Left renal cortex interstitium (tissue), 4 donors: ENCODE results near the gene MCTP1. TPM values are rescaled to one million over a fixed set of nuclear protein-coding genes. Genes with fewer than 3 reads are reported as not detected.
A peak's percentile ranks its signal among the peaks of the same experiment; 100 is the strongest.

Experiments
- DNase-seq, 4 donors: peaks; one replicate each; pipeline ENCODE4 v3.0.0-alpha.2; 2013; ENCODE audit warnings: low read depth in 4 of 4, low spot score in 2 of 4, missing footprints in 1 of 4
- polyA plus RNA-seq, 4 donors: library from polyadenylated mRNA; unstranded; fragments of 120-200 nt; gene quantifications; one replicate each; pipeline ENCODE4 v1.2.1, GENCODE V29; 2013; ENCODE audit not compliant: insufficient read length in 4 of 4

Gene MCTP1
- polyA plus RNA-seq, 4 donors = 3.8 to 6.8 (median 5.1) TPM

DNA sequence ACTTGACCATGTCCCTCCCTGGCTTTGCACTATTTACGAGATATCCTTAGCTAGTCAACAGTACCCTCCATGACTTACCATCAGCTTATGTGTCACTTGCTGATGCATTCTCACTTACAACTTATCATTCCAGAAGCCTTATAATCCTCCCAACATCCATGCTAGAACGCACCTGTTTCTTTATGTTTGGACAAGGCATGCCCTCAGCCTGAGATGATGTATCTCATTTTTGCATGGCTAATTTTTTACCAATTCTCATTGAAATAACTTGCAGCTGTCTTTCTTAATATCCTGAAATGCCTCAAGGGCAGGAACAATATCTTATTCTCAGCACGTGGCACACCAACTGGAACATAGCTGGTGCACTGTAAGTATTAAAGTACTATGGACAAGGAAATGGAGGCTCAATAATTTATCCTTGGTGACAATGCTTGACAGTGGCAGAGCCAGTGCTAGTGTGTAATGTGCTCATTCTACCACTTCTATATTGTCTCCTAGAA, 384.8 kb downstream of the MCTP1 start:
- DNase-seq = no peak

DNA sequence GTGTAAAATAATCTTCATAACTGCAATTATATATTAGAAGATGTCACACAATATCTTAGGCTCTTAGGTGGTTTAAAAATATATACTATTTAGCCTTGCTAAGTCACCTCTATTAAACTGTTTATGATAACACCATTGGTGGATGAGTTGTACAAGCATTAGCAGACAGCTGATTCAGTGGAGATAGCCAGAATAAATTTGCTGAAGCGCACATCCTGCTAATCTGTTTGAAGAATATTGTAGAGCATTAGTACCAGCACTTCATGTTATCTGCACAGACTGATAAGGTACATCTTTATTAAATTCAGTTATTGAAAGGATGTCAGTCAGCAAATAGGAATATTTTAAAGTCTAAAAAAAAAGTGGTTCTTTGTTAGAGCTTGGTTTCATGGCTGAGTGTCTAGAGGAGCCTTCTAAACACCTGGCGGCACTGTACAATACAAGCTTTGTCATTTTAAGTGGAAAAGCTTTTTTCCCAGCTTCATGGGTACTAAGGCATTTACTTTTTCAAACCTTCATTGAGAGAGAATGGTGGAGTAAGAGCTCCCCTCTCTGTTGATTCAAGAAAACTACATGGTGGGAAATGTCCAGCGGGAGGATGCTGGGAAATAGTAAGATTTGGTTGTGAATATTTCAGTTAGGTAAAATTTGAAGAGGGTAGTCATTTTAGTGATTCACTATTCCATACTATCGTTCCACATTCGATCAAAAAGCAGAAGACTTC, 391.3 kb downstream of the MCTP1 start:
- no peak for DNase-seq

DNA sequence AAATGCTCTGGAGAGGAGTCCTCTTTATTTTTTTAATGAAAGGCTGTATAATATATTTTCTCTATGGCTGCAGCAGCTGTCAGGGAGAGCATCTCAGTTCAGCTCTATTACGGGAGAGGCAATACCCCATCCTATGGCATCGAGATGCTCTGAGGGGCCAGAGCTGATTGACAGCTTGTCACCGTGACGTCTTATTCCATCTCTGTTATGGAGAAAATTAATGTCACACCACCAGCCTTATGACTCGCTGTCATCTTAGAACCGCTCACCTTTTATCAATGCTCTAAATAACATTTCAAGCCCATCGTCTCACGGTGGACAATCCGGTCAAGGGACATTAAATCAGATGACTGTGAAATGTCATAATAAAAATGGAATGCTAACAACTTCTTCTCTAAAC, 392.9 kb downstream of the MCTP1 start:
- DNase-seq = no peak

- no peak for DNase-seq
These were observed 393.3 kb downstream of the MCTP1 start for GRCh38 chr5:94891565-94891964.

DNA sequence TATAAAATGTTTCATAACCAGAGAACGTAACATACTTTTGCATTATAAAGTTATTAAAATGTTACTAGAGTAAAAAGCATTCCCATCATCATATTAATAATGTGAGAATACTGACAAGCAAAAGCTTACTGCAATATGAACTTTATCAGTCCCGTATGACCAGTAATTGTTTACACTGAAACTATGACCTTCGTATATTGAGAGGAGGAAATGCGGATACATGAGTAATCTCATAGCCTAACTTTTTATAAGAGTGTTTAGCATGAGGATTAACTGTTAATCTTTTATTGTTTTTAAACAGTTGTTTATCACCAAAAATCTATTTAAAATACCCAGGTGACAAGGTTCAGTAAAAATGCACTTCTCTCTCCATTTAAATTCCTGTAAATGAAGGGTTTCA, 394.0 kb downstream of the MCTP1 start:
- no peak for DNase-seq

GRCh38 chr5:94888674-94889073, 396.2 kb downstream of the MCTP1 start:
- DNase-seq = no peak

DNA sequence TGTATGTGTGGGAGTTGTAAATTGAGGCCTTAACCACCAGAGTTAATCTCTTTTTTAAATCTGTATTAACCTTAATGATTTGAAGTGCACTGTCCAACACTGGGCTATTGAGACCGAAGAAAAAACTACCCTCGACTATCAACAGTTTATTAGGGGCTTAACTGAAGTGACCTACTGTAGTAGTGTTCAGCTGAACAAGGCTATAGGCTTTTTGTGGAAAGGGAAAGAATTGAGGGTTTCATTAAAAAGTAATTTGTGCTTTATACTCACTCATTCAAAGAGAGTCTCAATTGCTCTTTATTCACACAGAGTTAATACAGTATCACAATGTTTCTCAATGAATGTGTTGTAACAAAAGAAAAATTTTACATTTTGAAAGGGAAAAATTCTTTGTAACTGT, 399.0 kb downstream of the MCTP1 start:
- DNase-seq = no peak

DNA sequence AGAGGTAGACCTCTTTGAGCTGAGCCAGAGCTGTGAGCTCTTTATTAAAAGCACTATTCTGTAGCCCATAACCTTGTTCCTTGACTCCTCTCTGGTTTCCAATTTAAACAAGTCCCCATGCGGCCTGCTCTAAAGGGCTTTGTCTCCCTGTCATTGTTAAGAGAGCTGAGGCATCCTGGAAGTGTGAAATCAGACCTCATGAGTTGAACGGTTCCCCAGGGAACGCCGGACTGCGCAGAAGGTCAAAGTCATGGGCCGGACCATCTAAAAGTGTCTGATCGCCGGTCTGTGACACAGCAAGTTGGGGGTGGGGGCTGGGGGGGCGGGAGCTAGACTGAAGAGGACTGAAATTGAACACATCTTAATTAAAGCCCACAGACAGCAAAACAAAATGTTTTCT, 400.6 kb downstream of the MCTP1 start:
- peak; percentile 48 to 73 (median 63) for DNase-seq

DNA sequence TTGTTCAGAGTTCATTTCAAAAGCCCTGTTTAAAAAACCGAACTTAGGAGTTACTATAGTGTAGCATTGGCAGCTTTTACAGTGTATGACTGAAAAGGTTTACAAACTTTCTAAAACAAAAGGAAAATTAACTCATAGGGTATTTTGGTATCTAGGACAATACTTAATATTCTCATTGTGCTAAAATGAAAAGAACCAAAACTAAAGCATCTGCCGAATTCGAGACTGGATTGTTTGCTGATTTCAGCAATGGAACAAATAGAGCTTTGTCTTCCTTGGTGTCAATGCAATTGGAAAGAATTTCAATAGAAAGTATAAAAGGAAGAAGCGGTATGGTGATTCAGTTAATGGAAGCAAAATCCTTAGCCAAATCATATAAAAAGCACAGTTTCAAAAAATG, 412.4 kb downstream of the MCTP1 start:
- no peak for DNase-seq

GRCh38 chr5:94870511-94871183, 414.2 kb downstream of the MCTP1 start:
- no peak for DNase-seq

DNA sequence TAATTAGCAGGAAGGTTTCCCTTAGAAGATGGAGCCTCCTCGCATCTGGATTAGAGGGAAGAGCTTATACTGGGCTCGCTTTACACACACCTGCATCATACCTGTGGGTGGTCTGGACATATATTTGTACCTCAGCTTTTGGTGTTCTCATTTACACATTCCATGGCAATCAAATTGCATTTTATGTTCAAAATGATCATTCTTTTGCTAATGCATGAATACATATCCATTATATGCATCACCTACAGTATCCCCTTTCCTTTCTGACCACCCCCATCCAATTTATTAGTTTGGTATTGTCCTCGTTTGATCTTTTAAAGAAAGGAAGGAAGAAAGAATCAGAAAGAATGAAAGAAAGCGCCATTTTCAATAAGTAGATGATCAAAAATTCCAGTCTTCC, 415.0 kb downstream of the MCTP1 start:
- no peak for DNase-seq

GRCh38 chr5:94863951-94864350, 420.9 kb downstream of the MCTP1 start:
- no peak for DNase-seq

DNA sequence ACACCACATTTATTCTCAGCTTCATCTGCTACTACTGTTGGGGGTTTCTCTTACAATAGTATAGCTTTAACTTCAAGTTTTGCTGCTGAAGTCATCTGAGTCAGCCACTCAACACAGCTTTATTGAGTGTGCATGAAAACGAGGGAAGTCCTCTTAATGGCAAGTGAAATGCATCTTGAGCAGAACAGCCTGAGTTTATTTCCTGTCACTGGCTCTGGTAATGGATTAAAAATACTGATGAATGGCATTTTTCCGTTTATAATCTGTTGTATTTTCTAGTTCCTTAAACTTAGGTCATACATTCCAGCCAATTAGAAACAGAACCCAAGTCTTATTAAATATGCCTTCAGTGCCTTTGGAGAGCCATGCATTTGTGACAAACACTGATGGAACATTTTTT, 427.8 kb downstream of the MCTP1 start:
- DNase-seq = no peak

GRCh38 chr5:94856257-94856800, 428.6 kb downstream of the MCTP1 start:
- DNase-seq = no peak

GRCh38 chr5:94855543-94855942, 429.4 kb downstream of the MCTP1 start:
- no peak for DNase-seq

- DNase-seq = no peak
These were observed 431.8 kb downstream of the MCTP1 start for GRCh38 chr5:94853120-94853519.

DNA sequence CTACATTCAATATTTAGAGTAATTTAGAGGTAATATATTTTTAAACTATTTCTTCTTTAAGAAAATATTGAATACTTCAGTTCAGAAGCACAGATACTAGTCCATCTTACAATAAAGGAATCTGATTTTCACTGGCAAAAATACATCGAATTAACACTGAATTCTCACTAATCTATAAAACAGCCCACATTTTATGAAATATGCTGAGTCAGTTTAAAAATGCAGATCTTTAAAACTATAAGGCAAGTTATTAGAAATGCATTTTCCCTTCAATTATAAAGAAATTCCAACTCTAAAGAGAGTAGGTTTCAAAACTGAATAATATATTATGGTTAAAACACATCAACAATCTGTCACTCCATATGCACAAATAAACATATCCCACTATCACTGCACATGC, 433.9 kb downstream of the MCTP1 start:
- DNase-seq = no peak

GRCh38 chr5:94849821-94850736, 434.8 kb downstream of the MCTP1 start:
- peak; percentile 22 to 56 (median 44) for DNase-seq

GRCh38 chr5:94849324-94849723, 435.6 kb downstream of the MCTP1 start:
- DNase-seq = no peak

DNA sequence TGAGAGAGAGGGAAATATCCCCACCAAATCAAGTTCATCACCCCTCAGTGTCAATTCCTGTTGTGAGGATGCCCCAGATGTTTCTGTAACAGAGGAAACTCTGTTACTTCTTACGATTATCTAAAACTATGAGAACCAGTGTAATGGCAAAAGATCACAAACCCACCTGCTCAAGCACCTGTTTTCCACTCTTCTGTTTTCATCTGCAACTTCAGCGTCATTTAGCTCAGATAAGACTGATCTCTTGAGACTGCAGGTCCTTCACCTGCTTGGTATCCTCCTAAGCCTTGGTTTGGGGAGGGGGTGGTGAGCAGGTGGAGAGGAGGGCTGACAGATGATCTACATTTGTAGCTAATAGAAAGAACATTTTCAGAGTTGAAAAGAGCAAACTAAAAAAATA, 437.2 kb downstream of the MCTP1 start:
- no peak for DNase-seq

- no peak for DNase-seq
These were observed 437.9 kb downstream of the MCTP1 start for GRCh38 chr5:94847019-94847418.
